GM21825 (cell line): ENCODE results near the gene MPP1.
"Not testable (repeated sequence)": the region's sequence is repeated elsewhere in the genome, so short reads cannot be mapped to it uniquely, and the experiment has no call there.

Experiments used
- ATAC-seq: cut with Tn5 transposase; IDR thresholded peaks from one replicate; pipeline ENCODE4 v1.9.1; 2021; ENCODE audit warnings: mild to moderate bottlenecking, moderate library complexity; ENCODE audit not compliant: unreplicated experiment

Gene MPP1

DNA sequence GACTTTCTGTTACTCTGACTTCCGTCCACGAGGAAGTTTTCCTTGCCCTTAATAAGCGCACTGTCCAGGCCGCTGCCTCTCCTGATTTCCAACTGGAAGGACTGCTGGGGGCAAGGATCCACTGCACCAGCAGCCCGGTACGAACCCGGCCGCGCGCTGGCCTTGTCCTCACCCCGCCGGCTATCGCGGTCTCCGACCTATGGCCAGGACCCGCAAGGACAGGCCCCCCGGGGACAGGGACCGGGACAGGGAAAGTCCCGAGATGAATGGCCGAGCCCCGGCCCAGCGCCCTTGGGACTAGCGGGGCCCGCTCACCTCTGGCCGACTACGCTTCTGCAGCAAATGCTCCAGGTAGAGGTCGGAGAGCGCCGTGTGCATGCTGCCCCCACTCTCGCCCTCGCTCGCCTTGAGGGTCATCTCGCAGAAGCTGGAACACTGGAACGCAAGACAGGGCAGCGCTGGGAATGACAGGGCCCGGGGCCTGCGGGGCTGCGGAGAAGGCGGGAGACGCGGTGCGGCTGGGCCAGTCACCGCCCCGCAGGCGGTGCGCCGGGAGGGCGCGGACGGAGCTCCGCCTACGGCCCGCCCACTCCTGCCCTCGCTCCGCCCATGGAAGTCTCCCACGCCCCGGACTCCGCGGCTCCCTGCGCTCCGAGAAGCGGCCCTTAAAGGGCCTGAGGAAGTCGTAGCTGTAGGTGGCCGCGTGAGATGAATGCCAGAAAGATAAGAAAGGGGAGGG, at the start of gene MPP1:
Gene MPP1 (minus strand): TSS at position 529 of the 739 bp plus-strand sequence. CDS start 112 bp downstream, at position 417.
- peak; percentile 89 for ATAC-seq

DNA sequence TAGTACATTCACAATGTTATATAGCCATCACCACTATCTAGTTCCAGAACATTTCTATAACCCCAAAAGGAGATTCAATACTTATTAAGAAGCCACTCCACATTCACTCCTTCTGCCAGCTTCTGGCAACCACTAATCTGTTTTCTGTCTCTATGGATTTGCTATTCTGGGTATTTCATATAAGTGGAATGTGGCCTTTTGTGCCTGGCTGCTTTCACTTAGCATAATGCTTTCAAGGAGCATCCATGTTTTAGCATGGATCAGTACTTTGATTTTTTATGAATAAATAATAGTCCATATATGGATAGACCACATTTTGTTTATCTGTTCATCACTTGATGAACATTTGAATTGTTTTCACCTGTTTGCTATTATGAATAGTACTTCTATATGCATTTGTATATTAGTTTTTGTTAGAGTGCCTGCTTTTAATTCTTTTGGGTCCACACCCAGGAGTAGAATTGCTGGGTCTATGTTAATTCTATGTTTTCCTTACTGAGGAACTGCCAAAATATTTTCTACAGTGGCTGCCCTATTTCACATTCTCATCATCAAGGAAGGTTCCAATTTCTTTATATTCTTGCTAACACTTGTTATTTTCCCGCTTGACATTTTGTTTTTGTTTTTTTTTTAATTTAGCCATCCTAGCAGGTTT, 45.8 kb upstream of the MPP1 start:
- ATAC-seq = no peak

GRCh38 chrX:154840856-154841255, 35.6 kb upstream of the MPP1 start:
- no peak for ATAC-seq

GRCh38 chrX:154836163-154836562, 30.9 kb upstream of the MPP1 start:
- no peak for ATAC-seq

- ATAC-seq = no peak
These were observed 29.3 kb upstream of the MPP1 start, which contains the start of gene SMIM9 for GRCh38 chrX:154834562-154834961. Gene SMIM9 (minus strand): TSS chrX:154834662. CDS start chrX:154830856, 3,806 bp downstream.

- ATAC-seq = no peak
These were observed 28.5 kb upstream of the MPP1 start for GRCh38 chrX:154833746-154834274.

DNA sequence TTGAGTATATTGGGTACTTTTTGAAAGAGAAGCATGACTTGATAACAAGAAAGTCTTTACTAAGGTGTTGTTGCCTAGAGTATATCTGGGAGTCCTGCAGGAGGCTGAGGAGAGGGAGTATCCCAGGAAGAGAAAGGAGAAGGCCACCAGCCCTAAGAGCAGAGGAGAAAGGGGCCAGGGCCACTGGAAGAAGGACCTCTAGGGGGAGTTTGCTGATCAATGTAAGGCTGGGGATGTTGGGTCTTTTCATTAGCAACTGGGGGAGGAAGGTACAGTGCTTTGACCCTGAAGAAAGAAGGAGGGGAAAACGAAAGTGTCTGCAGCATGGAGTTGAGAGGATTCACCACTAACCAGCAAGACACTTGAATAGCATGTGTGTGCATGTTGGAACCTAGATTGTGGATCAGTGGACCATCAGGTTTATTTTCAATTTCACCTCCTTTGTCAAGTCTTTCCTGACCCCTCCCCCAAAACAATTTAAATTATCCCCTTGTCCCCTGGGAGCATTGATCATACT, 24.7 kb upstream of the MPP1 start:
- ATAC-seq = no peak

GRCh38 chrX:154829134-154829533, 23.8 kb upstream of the MPP1 start:
- ATAC-seq = no peak

DNA sequence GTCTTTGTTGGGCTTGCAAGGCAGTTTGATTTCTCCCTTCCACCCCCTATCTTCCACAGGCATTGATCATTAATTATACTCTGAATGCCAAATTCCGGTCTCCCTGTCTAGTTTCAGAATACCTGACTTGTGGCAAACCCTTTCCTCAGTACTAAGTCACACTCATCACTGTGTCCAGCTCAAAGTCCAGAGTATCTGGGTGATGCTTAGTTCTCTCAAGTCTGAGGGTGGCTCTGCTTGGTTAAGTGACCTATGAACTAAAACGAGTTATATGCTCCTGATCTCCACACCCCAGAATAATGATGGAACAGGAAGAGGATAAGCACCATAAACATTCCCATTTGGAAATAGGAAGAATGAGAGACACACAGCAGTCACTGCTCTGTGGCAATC, 22.7 kb upstream of the MPP1 start:
- no peak for ATAC-seq

DNA sequence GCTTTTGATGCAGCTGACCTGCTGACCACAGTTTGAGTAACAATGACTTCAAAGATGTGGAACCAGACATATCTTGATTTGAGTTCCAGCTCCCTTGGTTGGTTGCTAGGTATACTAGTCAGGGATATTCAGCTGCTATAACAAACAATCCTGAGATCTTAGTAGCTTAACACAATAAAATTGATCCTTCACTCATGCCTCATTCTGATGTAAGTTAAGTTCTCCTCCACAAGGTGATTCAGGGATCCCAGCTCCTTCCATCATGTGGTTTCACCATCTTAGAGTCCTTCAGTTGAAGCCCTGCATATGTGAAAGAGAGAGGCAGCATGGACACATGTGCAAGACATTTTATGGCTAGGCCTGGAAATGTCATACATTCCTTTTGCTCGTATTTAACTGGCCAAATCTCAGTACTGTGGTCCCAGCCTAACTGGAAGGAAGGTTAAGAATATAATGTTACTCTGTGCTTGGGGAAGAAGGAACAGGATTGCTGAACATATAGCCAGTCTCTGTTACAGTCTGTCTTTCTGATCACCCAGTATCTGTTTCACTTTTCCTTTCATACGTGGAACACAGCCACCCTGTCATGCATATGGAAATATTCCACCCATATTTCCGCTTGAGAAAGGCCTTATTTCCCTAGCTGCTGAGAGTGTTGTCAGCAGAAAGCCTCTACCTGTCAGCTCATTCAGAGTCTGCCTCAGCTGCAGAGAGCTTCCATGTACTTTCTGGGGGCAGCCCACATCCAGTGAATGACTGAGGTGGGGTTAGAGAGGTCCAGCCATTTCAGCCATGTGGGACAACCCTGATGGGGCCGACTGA, 22.1 kb upstream of the MPP1 start:
- ATAC-seq = peak; percentile 93

DNA sequence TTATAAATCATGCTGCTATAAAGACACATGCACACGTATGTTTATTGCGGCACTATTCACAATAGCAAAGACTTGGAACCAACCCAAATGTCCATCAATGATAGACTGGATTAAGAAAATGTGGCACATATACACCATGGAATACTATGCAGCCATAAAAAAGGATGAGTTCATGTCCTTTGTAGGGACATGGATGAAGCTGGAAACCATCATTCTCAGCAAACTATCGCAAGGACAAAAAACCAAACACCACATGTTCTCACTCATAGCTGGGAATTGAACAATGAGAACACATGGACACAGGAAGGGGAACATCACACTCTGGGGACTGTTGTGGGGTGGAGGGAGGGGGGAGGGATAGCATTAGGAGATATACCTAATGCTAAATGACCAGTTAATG, 20.3 kb upstream of the MPP1 start:
- not testable (repeated sequence) for ATAC-seq

DNA sequence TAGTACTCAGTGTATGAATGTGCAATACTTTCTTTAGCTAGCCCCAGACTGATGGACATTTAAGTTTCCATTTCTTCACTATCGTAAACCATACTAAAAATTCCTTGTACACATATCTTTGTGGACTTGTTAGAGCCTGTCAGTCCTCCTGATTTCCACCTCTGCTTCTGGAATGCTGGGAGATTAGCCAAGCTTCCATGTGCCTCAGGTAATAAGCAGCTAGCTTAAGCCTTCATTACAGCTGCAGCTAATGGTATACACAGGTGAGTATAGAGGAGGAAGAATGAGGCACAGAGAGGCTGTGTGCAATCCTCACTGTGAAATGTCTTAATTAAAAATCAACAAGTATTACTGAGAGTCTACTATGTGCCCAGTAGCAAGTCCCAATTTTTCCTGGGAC, 19.4 kb upstream of the MPP1 start:
- ATAC-seq = no peak

- no peak for ATAC-seq
These were observed 16.7 kb upstream of the MPP1 start for GRCh38 chrX:154822029-154822428.

- no peak for ATAC-seq
These were observed 16.2 kb upstream of the MPP1 start for GRCh38 chrX:154821523-154821922.

DNA sequence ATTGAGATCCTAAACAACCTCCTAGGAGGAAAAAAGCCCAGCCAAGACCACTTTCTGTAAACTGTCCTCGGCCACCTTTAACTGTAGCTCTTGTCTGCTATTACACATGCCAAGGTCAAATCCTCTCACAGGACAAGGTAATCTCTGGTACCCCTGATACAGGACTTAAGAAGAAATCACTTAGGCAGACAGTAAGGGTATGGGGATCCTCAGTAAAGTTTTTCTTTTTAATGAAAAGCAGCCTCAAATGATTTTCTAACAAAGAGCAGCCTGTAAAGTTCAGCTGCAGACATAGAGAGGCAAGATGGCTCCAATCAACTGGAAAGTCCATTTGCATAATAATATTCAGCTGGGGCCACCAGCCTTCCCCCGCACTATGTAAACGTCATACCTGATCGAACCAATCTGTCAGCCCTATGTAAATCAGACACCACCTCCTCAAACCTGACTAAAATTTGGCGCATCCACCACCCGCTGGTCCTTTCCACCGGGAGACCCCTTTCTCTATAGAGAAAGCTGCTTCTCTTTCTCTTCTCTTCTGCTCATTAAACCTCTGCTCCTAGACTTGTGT, 14.6 kb upstream of the MPP1 start:
- ATAC-seq = no peak

GRCh38 chrX:154818916-154819770, 13.9 kb upstream of the MPP1 start:
- no peak for ATAC-seq

DNA sequence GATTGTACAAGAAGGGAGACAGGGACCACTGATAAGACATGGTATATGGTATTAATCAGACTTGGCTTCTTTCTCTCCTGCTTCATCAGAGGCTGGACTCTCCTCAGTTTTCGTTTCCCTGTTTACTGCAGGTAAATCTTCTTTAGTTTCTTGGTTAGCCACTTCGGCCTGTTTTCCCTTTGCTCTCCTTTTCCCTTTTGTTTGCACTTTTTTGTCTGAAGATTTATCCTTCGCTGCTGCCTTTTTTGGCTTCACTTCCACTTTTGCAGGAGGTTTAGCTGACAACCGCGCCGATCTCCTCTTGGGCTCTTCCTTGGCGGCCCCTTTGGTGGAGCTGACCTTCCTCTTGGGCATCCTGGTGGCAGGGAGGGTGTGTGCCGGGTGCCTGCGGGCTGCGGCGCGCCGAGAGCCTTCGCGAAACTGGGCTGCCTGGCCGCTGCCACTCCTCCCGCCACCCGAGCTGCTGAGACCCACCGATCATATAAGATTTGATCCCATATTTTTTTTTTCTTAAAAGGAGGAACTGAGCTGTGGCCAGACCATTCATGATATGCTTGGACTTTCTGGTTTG, 11.8 kb upstream of the MPP1 start:
- ATAC-seq = not testable (repeated sequence)

DNA sequence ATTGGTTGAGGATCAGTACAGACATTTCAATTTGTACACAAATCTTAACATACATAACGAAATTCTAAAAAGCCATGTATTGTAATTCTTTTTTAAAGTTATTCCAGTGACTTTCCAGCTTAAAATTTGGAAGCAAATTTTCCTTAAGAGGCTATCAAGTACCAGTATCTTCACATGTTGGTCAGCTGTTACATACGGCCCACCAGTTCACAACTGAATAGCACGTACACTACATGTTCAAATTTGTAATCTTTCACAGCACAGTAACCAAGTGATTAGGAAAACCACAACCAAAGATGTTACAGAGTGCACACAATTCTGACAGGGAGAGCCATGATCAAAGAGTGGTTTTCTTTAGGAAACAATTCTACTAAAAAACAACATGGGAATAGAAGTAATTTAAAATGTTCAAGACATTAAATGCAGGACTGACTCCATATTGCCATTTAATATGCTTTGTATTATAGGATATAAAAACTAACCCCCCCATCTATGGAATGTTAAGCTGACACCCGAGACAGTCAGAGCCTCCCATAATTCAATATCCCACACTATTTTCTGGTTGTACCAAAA, 11.1 kb upstream of the MPP1 start:
- not testable (repeated sequence) for ATAC-seq

- ATAC-seq = no peak
These were observed 10.1 kb upstream of the MPP1 start for GRCh38 chrX:154815274-154815818.
